ENCODE measurements around the gene MCAT. TPM values are rescaled to one million over a fixed set of nuclear protein-coding genes. Genes with fewer than 3 reads are reported as not detected.
"Not testable (repeated sequence)": the region's sequence is repeated elsewhere in the genome, so short reads cannot be mapped to it uniquely, and the experiment has no call there.

Gene MCAT
- total RNA-seq, 1 experiment from 2014 or later, result 18.0 TPM

DNA sequence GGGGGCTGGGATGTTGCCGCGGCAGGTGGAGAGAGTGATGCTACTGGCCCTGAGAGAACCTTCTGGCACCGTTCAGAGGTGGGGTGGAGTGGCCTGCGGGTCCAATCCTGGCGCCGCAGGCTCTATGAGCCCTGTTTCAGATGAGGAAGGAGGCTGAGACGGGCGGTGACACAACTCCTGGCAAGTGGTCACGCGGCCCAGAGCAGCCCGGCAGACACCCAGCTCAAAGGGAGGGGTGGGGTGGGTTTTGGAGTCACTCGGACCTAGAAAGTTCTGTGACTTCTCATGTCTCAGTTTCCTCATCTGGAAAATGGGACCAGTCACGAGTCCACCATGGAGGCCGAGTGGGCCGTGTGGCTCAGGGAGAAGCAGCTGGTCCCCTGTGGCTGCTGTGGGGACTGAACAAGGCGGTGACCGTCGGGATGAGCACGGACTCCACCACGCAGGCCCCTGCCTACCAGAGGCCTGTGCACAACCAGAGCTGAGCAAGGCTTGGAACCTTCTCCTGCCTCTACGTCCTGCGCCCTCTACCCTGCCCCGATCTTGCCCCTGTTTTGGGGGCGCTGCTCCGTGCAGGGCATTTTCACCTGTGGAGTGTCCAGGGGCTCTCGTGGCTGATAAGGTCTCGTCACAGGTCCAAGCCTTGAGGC lies 11.8 kb upstream of the MCAT start:
- DNase-seq (ENCODE audit: low spot score), result no peak

DNA sequence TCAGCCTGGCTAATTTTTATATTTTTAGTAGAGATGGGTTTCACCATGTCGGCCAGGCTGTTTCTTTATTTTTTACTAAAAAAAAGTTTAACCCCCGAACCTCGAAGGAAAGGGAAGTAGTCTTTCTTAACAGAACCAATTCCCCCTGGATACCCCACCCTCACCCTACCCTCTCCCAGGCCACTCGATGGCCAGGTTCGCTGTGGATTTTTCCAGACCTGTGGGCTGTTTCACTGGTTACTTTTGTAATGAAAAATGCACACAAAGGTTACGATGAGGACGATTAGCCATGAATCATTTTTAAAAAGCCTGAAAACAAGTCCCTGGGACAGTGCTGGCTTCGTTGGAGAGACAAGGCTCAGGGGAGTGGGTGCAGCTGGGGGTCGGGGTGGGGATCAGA lies 10.7 kb upstream of the MCAT start:
- DNase-seq (ENCODE audit: low spot score), result no peak

DNA sequence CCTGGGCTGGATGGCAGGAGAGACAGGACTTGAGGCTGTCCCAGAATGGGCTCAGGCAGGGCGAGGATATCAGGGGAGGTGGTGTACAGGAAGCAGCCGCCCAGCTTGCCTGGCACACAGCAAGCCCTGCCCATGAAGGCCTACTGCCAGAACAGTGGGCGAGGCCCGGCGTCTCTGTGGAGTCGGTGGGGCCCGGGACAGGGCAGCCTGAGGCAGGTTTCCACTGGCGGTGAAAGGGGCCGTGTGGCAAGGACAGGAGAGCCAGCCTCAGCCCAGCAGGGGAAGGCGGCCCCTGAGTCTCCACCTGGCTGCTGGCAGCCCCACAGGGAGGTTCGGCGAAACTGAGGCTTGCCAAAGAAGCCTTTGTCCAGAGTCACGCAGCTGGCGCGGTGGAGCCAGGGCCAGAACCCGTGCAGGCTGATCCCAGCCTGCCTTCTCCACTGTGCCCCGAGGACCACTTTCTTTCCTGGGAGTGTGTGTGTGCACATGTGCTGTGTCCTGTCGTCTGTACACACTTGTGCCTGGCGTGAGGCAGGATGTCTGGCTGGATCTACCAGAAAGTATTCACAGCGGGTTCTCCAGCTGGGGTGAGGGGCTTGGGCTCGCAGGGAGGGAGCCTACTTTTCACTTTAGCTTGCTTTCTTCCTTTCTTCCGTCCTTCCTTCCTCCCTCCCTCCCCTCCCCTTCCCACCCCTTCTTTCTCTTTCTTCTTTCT lies 9.3 kb upstream of the MCAT start:
- DNase-seq (ENCODE audit: low spot score), result peak; percentile 50

DNA sequence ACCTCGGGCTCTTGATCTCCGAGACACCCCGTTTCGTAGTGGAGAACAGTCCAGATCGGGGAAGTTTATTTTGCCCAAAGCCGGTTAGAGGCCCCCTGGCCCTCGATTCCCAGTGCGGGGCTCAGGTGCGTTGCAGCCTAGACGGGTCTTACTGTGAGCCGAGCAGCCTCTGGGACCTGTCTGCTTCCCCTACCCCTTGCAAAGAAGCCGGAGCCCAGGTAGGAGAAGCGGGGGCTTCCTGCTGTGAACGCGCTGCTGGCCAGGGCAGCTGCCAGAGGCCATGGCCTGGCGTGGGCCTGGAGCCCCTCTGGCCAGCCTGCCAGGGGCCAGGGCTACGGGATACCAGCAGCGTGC lies 8.8 kb upstream of the MCAT start:
- DNase-seq (ENCODE audit: low spot score), result no peak

DNA sequence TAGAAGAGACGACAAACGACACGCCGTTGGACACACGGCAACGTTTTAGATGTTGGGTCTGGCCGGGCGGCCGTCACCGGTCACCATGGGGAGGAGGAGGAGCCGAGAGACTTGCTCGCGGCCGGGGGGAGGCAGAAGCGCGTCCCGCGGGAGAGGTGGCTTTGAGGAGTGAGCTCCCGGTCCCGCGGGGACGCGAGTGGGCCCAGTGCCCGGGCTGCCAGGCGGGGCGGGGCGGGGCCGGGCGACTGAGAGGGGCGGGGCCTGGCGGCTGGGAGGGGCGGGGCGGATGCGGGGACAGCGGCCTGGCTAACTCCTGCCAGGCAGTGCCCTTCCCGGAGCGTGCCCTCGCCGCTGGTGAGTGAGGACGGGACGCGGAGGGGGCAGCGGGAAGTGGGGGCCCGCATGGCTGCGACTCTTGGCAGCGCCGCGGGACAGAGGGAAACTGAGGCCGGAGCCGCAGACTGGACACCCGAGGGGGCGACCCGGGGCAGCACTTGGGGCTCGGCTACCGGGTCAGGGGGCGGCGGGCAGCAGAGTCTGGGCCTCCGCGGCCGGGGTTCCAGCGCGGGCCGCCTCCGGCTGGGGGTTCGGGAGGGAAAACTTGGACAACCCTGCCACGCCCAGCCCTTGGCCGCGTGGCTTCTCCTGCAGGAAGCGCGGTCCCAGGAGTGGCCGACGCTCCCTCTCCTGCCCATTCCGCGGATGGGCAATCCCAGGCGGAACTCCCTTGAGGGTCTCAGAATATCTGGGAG lies 8.2 kb upstream of the MCAT start, which contains the start of gene TSPO:
Gene TSPO (plus strand): TSS at position 309 of the 752 bp plus-strand sequence. CDS start 7,680 bp downstream, outside the sequence.
- peak; percentile 14 for DNase-seq (ENCODE audit: low spot score)

DNA sequence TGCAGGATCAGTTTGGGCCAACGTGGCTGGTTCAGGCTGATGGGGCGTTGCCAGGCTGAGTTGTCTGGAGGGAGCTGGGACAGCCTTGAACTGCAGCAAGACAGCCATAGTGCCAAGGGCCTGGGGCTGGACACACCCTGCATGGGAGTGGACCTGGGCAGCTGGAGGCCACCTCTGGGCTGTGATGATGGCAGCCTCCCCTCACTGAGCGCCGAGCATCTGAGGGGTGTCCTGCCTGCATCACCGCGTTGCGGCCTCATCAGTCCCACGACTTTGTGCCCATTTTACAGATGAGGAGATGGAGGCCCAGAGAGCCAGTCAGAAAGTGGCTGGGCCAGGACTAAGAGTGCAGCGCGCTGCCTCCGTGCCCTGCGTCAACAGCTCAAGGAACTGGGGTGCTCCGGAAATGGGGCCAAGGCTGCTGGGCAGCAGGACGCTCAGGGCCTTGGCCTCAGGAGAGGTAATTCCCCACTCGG lies 7.6 kb upstream of the MCAT start:
- DNase-seq (ENCODE audit: low spot score), result no peak

DNA sequence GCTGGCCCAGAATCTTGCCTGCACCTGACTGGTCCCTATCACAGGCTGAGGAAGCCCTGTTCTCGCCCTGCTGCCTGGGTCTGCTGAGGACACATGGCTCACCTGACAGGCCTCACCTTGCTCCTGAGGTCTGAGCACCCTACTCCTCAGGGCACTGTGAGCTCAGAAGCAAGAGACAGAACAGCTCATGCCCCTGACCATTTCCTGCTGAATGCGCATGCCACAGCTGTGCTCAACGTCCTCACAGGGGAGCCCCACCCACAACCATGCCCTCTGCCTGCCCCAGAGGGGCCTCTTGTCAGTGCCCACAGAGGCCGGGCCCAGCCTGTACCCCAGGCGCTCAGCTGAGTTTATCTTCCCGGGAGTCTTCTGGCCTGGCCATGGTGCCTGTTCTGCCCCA lies 5.4 kb upstream of the MCAT start:
- DNase-seq (ENCODE audit: low spot score), result no peak

DNA sequence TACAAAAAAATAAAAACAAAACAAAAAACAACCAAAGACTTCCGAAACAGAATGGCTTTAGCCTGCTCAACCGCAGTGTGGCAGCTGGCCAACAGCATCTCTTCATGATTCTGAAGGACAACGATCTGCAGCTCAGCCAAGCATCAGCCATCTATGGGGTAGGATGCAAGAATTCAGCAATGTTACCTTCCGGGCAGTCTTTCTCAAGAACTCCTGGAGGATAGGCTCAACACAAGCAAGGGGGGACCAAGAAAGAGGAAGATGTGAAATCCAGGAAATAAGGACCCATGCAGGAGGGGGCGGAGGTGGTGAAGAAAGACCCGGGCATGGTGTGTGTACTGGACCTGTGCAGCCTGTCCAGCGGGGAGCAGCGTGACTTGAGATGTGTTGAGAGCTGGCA lies 4.6 kb upstream of the MCAT start:
- no peak for DNase-seq (ENCODE audit: low spot score)

DNA sequence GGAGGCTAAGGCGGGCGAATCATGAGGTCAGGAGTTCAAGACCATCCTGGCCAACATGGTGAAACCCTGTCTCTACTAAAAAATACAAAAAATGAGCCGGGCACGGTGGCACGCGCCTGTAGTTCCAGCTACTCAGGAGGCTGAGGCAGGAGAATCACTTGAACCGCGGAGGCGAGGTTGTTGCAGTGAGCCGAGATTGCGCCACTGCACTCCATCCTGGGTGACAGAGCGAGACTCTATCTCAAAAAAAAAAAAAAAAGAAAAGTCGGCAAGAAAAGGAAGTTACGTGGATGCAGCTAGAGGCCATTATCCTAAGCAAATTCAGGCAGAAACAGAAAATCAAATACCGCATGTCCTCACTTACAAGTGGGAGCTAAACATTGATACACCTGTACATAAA lies 3.1 kb upstream of the MCAT start:
- DNase-seq (ENCODE audit: low spot score), result not testable (repeated sequence)

DNA sequence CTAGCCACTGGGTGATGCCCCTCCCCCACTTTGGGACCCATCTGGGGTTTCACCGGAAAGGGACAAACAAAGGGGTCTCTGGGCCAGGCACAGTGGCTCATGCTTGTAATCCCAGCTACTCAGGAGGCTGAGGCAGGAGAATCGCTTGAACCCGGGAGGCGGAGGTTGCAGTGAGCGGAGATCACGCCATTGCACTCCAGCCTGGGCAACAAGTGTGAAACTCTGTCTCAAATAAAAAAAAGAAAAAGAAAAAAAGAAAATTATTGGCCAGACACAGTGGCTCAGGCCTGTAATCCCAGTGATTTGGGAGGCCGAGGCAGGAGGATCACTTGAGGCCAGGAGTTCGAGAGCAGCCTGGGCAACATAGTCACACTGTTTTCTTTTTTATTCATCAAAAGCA lies 2.2 kb upstream of the MCAT start:
- DNase-seq (ENCODE audit: low spot score), result not testable (repeated sequence)

DNA sequence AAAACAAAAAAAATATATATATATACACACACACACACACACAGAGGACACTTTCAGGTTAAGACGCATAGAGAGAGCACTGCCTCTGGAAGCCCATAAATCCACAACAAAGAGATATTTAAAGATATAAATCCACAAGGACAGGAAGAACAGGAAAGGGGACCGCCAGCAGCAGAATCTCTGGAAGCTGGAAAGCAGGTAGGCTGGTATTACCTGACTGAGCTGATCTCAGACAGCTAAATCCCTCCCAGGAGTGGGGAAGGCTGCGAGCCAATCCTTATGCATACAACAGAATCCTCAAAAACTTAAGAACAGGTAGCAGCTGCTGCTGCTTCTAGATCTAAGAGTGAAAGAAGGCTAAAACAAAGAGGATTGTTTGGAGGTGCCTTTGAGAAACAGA lies 1.8 kb upstream of the MCAT start:
- DNase-seq (ENCODE audit: low spot score), result no peak

DNA sequence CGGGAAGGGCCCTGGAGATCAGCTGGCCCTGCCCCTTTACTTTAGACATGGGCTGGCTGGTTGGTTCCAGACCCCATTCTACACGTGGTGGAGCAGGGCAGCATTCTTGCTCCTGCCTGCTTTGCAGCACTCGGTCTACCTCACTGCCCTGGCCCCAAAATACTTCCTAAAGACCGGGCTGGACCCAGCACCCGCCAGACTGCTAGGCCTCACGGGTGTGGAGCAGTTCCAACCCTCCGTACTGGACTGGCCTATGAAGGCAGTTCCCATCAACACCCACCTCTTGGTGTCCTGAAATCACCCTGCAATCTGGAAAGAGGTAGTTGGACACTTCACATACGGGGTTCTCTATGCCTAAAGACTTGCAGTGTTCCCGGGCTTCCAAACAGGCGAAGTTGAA lies 6.4 kb downstream of the MCAT start:
- no peak for DNase-seq (ENCODE audit: low spot score)

DNA sequence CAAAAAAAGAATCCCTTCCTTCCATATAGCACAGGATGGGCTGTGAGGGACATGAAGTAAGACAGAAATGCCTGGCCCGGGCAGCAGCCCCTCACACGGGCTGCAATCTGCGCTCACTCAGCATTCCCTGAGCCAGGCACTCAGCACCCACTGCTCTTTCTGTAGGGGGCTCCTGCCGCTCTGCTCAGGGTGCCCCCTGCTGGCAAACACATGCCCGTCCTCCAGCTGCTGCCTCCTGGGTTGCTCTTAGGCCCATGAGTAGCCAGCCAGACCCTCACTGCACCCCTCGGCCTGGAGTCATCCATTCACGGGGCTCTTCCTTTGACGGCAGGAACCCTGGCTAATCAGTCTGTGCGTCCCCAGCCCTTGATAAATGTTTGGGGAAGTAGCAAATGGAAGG lies 6.9 kb downstream of the MCAT start:
- DNase-seq (ENCODE audit: low spot score), result no peak

DNA sequence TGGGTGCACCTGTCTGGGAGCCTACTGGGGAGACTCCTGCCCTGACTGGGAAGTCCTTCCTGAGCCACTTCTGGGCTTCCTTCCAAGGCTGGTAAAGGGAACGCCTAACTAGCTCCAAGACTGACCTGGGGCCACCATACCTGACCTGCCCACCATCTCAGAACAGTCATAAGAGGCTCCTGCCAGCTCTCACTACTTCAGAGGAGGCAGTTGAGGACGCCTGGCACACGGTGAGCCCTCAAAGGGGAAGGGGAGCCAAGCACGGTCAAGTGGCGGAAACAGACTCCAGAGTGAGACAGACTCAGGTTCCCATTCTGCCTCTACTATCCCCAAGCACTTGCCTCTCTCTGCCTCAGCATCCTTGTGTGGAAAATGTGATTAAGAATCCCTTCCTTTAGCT lies 7.6 kb downstream of the MCAT start:
- DNase-seq (ENCODE audit: low spot score), result no peak

DNA sequence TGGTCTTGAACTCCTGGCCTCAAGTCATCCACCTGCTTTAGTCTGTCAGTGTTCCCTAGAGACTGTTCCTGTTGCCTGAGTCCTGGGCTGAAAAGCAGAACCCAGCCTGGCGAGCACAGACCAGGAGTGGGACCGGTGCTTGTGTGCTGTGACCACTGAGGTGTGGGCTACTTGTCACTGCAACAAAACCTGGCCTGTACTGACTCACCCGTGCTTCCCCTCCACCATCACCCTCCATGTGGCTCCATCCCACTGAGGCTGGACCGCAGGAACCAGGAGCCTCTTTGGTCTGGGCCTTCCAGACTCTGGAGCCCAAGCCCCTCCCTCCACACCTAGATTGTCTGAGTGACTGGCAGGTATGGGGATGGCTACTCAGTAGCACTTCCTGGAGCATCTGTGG lies 8.6 kb downstream of the MCAT start:
- DNase-seq (ENCODE audit: low spot score), result no peak

DNA sequence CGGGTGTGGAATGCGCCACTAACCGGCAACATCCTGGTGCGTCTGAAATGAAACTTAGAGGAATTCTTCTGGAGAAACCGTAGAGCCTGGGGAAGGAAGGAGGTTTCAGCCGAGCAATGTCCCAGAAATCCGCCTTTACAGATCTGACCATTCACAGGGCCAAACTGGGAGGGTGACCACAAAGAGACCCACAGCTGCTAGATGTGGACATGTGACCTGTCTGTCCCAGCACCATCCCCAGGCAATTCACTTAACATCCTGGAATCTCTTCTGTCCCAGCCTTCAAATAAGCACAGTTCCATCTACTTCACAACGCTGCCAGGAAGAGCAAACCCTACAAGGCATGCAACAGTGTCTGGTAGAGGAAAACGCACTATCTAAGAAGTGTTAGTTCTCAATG lies 9.8 kb downstream of the MCAT start:
- no peak for DNase-seq (ENCODE audit: low spot score)

DNA sequence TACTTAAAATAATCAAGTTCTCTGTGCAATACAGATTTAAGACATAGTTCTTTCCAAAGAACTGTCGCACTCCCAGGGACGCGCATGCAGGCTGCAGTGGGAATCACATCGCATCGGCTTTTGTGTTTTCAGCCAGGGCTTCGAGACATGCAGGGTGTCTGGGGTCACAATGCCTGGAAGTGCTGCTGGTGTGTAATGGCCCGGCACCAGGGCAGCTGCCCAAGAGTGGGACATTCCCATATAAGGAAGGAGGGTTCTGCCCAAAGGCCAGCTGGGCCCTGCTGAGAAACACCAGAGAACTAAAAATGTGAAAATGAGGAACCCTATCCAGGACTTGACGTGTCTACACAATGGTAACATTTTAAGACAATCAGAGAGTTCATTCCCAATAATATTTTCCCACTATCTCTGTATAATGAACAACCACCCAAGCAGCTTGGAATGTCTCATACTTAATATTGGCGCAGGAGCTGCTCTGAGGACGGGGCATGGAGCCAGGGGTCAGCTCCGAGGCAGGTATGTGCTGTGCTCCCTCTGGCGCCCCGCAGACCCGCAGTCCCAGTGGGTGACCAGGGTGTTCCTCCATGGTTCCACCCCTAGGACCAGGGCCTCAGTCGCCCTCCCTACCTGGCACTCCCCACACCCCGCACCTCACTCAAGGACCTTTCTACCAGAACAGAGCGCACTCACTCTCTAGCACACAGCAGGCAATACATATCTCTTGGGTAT lies 11.3 kb downstream of the MCAT start:
- no peak for DNase-seq (ENCODE audit: low spot score)

DNA sequence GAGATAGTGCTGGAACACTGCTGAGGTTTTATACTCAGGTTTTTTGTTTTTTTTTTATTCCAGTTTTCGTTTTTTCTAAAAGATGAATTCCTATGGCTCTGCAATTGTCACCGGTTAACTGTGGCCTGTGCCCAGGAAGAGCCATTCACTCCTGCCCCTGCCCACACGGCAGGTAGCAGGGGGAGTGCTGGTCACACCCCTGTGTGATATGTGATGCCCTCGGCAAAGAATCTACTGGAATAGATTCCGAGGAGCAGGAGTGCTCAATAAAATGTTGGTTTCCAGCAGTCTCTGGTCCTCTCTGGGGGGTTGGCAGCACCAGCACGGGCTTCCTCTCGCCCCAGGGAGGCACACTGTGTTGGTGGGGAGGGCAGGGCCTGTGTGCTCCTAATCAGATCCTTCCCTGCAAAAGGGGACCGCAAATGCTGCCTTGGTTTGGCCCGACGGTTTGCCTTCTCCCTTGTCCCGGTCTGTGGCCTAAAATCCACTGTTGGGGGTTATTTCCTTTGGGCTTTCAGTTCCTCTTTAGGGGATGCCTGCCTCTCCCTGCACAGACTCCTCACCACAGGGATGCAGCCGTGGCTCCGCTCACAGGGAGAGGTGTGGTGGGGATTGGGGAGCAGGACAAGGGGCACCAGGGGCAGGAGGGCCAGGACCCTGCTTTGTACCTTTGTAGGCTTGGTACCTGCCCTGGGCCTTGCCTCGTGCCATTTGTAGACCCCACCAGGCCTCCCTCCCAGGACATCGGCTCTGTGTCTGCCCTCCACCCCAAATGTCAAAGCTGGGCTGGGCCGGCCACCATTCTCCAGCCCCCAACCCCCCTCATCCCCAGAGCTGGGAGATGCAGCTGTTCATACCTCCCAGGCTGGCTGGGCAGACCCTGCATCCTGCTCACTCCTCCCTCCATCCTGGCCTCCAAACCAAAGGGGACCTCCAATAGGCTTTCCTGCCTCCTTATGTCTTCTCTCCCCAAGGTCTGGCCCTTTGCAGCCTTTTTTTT lies 13.5 kb downstream of the MCAT start:
- DNase-seq (ENCODE audit: low spot score), result no peak

DNA sequence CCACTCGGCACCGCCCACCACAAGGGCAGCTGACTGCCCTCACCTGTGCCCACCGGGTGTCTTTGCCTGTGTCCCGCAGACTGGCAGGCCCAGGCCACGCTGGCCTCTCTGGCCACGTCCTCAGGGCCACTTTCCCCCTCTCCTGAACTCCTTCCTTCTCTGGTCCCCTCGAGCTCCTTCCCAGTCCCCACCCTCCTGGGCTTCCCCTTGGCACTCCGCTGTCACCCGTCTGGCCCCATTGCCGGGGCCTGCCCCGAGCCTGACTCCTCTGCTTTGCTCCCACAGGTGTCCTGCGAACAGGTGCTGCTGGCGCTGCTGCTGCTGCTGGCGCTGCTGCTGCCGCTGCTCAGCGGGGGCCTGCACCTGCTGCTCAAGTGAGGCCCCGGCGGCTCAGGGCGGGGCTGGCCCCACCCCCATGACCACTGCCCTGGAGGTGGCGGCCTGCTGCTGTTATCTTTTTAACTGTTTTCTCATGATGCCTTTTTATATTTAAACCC lies 14.2 kb downstream of the MCAT start:
- DNase-seq (ENCODE audit: low spot score), result peak; percentile 19

DNA sequence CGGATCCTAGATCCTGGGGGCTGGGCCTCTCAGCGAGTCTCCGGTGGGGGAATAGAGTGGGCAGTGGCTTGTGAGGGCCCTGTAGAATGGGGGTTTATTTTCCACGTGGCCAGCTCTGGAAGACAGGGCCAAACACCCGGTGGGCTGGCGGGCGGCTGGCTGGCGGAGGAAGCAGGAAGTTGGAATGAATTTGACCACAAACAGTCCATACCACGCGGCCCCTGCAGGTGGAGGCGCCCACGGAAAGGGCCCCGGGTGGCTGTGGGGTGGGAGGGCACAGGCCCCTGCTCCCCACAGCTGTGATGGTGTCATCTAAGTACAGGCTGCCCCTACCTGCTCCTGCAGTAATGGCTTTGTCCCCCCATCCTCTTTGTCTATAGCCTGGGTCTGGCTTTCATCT lies 15.1 kb downstream of the MCAT start:
- DNase-seq (ENCODE audit: low spot score), result no peak
